SK-N-SH (cell line): ENCODE data around the gene CYREN. TPM values are rescaled to one million over a fixed set of nuclear protein-coding genes. Genes with fewer than 3 reads are reported as not detected.

Experiments
- CTCF ChIA-PET: fragments of 300-600, 350-600 bp; formaldehyde crosslinking; extraction: SDS; loops from one replicate; lab custom pipeline; 2021; lab: Yijun Ruan, JAX
- POLR2A ChIA-PET: fragments of 350-600 bp; sonication (Branson Sonifier 250); formaldehyde crosslinking; extraction: SDS; loops from one replicate; lab custom pipeline; 2020; ENCODE audit warnings: antibody characterized with exemption, inconsistent platforms; lab: Yijun Ruan, JAX
- DNase-seq: peaks from one replicate; pipeline ENCODE4 v3.0.0; 2012
- H2AFZ ChIP-seq: fragments of 200-600 bp; sonication (generic); 2 replicates; pipeline ENCODE4 v1.8.1; 2016; ENCODE audit warnings: antibody characterized with exemption, mild to moderate bottlenecking, low read depth
- H3F3A ChIP-seq: fragments of 200-600 bp; sonication (generic); replicated peaks from 2 replicates; pipeline ENCODE3; 2016; ENCODE audit warnings: antibody characterized with exemption, mild to moderate bottlenecking; ENCODE audit not compliant: insufficient read depth
- H3K27ac ChIP-seq, 2 experiments: fragments of 200-500 bp in 1 of 2; fragments of 200-600 bp in 1 of 2; sonication (Bioruptor generic) in 1 of 2; sonication (generic), shearing (Covaris generic) in 1 of 2; 2 replicates each; pipeline versions ENCODE4 v1.5.1 to v1.6.1; 2014 to 2016; ENCODE audit warnings: low read depth in 2 of 2, inconsistent platforms in 1 of 2, low read length in 1 of 2, mild to moderate bottlenecking in 1 of 2, mixed read lengths in 1 of 2
- H3K27me3 ChIP-seq: fragments of 200-600 bp; sonication (generic), shearing (Covaris generic); 2 replicates; pipeline ENCODE4 v1.6.1; 2016; ENCODE audit warnings: mixed run types; ENCODE audit not compliant: insufficient read depth
- H3K36me3 ChIP-seq, 2 experiments: fragments of 200-500 bp in 1 of 2; fragments of 200-600 bp in 1 of 2; sonication (Bioruptor generic) in 1 of 2; sonication (generic) in 1 of 2; replicated peaks in 1 of 2; 2 replicates each; pipeline versions ENCODE3 to v1.5.1; 2014 to 2016; ENCODE audit warnings: low read length in 1 of 2, mild to moderate bottlenecking in 1 of 2; ENCODE audit not compliant: insufficient read depth in 2 of 2, control insufficient read depth in 1 of 2
- H3K4me1 ChIP-seq, 2 experiments: fragments of 200-500 bp in 1 of 2; fragments of 200-600 bp in 1 of 2; sonication (Bioruptor generic) in 1 of 2; sonication (generic), shearing (Covaris generic) in 1 of 2; 2 replicates each; pipeline versions ENCODE4 v1.5.1 to v1.6.1; 2014 to 2016; ENCODE audit warnings: low read depth in 1 of 2, low read length in 1 of 2, mixed run types in 1 of 2; ENCODE audit not compliant: insufficient read depth in 2 of 2, control insufficient read depth in 1 of 2
- H3K4me2 ChIP-seq: fragments of 200-600 bp; sonication (generic), shearing (Covaris generic); 2 replicates; pipeline ENCODE4 v1.6.1; 2017; ENCODE audit warnings: mixed run types
- H3K4me3 ChIP-seq, 2 experiments: fragments of 200-500 bp in 1 of 2; fragments of 200-600 bp in 1 of 2; sonication (Bioruptor generic) in 1 of 2; sonication (generic), shearing (Covaris generic) in 1 of 2; 2 replicates each; pipeline versions ENCODE4 v1.5.1 to v1.8.1; 2014 to 2016; ENCODE audit warnings: low read depth in 2 of 2, inconsistent platforms in 1 of 2, low read length in 1 of 2, mild to moderate bottlenecking in 1 of 2, mixed read lengths in 1 of 2, moderate library complexity in 1 of 2
- H3K79me2 ChIP-seq: fragments of 200-600 bp; sonication (generic); 2 replicates; pipeline ENCODE4 v1.8.1; 2017; ENCODE audit warnings: mild to moderate bottlenecking; ENCODE audit not compliant: insufficient read depth
- H3K9ac ChIP-seq: fragments of 200-600 bp; sonication (generic); 2 replicates; pipeline ENCODE4 v1.6.1; 2017; ENCODE audit warnings: mixed run types
- H3K9me2 ChIP-seq: fragments of 200-600 bp; sonication (generic); 2 replicates; pipeline ENCODE4 v1.6.1; 2017; ENCODE audit warnings: mixed run types
- H3K9me3 ChIP-seq: fragments of 200-600 bp; sonication (generic); 2 replicates; pipeline ENCODE4 v1.6.1; 2017; ENCODE audit warnings: mixed run types, mild to moderate bottlenecking, moderate library complexity
- H4K20me1 ChIP-seq: fragments of 200-600 bp; sonication (generic); 2 replicates; pipeline ENCODE4 v1.6.1; 2017; ENCODE audit warnings: mild to moderate bottlenecking, mixed run types; ENCODE audit not compliant: insufficient read depth
- ELF1 ChIP-seq: IDR thresholded peaks from 2 replicates; pipeline ENCODE4 v1.4.0; 2012
- EZH2phosphoT487 ChIP-seq: fragments of 200-600 bp; sonication (generic); IDR thresholded peaks from 2 replicates; pipeline ENCODE4 v1.6.1; 2017; ENCODE audit warnings: low read depth, mixed run types, mild to moderate bottlenecking, antibody characterized with exemption, moderate library complexity, borderline replicate concordance
- FOSL2 ChIP-seq: IDR thresholded peaks from 2 replicates; pipeline ENCODE4 v1.4.0; 2012; ENCODE audit warnings: low read depth, mild to moderate bottlenecking, moderate library complexity, borderline replicate concordance
- FOXM1 ChIP-seq: IDR thresholded peaks from 2 replicates; pipeline ENCODE4 v1.4.0; 2012; ENCODE audit warnings: low read depth, mild to moderate bottlenecking
- POLR2AphosphoS5 ChIP-seq: IDR thresholded peaks from 2 replicates; pipeline ENCODE4 v1.6.1; 2012; ENCODE audit warnings: low read depth, low read length
- SIN3A ChIP-seq: IDR thresholded peaks from 2 replicates; pipeline ENCODE4 v1.6.1; 2012; ENCODE audit warnings: low read depth, mild to moderate bottlenecking, low read length, moderate library complexity, borderline replicate concordance
- USF1 ChIP-seq: IDR thresholded peaks from 2 replicates; pipeline ENCODE4 v1.4.0; 2012; ENCODE audit warnings: low read depth, borderline replicate concordance
- WGBS: methylation state at CpG from one replicate; pipeline ENCODE4 v1.1.6; 2017; ENCODE audit warnings: low lambda C conversion rate; 5-methylcytosine and 5-hydroxymethylcytosine counted together
- polyA plus RNA-seq, 3 experiments: library from polyadenylated mRNA; depleted of rRNA; stranded (reverse); fragments of >200 nt; gene quantifications; 2 replicates each; pipeline ENCODE4 v1.2.3, GENCODE V29; 2012
- TF ChIP-seq, protein P1 (sequence below): fragments of 150-350 bp; IDR thresholded peaks from 2 replicates; pipeline ENCODE4 v1.6.1; 2017; ENCODE audit warnings: antibody characterized with exemption, low read length, low read depth, borderline replicate concordance
- TF ChIP-seq, protein P2 (sequence below): IDR thresholded peaks from 2 replicates; pipeline ENCODE4; 2012
- TF ChIP-seq, protein P3 (sequence below): IDR thresholded peaks from 2 replicates; pipeline ENCODE4 v1.4.0; 2012; ENCODE audit warnings: low read depth, borderline replicate concordance

The CYREN gene
- polyA plus RNA-seq, 1 of the 3 experiments (the other 2 are of a cell fraction), result 53.4 TPM

GRCh38 chr7:135160098-135160857 is 10.2 kb downstream of the CYREN start:
- peaks cover 13% of the 10 kb centered on the region in 2 experiments for H3K36me3 ChIP-seq
- peaks cover 4 to 11% of the 10 kb centered on the region in 2 experiments; a peak in 3 of 4 replicates for H3K4me1 ChIP-seq
- no peaks in the 10 kb centered on the region for H3K27me3 ChIP-seq
- WGBS, result 94% methylated on average over 5 of the region's 5 CpGs
- no peaks in the 10 kb centered on the region; the same call in 1 of the 2 replicates for H3K9me3 ChIP-seq
- no peak for DNase-seq
- TF ChIP-seq, protein P1, sequence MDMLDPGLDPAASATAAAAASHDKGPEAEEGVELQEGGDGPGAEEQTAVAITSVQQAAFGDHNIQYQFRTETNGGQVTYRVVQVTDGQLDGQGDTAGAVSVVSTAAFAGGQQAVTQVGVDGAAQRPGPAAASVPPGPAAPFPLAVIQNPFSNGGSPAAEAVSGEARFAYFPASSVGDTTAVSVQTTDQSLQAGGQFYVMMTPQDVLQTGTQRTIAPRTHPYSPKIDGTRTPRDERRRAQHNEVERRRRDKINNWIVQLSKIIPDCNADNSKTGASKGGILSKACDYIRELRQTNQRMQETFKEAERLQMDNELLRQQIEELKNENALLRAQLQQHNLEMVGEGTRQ, result no peak
- TF ChIP-seq FOSL2 (no peak), ELF1 (no peak), SIN3A (no peak), FOXM1 (no peak), USF1 (no peak), EZH2phosphoT487 (no peak), POLR2AphosphoS5 (no peak)
- TF ChIP-seq, protein P2, sequence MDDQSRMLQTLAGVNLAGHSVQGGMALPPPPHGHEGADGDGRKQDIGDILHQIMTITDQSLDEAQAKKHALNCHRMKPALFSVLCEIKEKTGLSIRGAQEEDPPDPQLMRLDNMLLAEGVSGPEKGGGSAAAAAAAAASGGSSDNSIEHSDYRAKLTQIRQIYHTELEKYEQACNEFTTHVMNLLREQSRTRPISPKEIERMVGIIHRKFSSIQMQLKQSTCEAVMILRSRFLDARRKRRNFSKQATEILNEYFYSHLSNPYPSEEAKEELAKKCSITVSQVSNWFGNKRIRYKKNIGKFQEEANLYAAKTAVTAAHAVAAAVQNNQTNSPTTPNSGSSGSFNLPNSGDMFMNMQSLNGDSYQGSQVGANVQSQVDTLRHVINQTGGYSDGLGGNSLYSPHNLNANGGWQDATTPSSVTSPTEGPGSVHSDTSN, result no peak
- TF ChIP-seq, protein P3, sequence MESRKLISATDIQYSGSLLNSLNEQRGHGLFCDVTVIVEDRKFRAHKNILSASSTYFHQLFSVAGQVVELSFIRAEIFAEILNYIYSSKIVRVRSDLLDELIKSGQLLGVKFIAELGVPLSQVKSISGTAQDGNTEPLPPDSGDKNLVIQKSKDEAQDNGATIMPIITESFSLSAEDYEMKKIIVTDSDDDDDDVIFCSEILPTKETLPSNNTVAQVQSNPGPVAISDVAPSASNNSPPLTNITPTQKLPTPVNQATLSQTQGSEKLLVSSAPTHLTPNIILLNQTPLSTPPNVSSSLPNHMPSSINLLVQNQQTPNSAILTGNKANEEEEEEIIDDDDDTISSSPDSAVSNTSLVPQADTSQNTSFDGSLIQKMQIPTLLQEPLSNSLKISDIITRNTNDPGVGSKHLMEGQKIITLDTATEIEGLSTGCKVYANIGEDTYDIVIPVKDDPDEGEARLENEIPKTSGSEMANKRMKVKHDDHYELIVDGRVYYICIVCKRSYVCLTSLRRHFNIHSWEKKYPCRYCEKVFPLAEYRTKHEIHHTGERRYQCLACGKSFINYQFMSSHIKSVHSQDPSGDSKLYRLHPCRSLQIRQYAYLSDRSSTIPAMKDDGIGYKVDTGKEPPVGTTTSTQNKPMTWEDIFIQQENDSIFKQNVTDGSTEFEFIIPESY, result no peak
- TF ChIP-seq, all 33 proteins: peak for 0
- H3F3A ChIP-seq, result peaks cover 6% of the 10 kb centered on the region
- H3K27ac ChIP-seq, result peak overlapping the region; percentile 21 to 23; a peak in 2 of 4 replicates
- ChIA-PET POLR2A (interaction anchor here (0.9 kb wide), 1 partner anchor 174 kb away, joined by 3 read pairs; the partner anchor contains the start of gene AGBL3), CTCF (interaction anchor here (1.1 to 1.5 kb wide), 2 partner anchors 11 to 13 kb away, joined by 5 read pairs; partner anchors contain the start of genes CYREN and TMEM140)
- H3K4me2 ChIP-seq, result no peak overlapping the region
- H2AFZ ChIP-seq, result peak overlapping the region; percentile 8; the same call in 1 of the 2 replicates
- no peak overlapping the region for H3K9ac ChIP-seq
- no peaks in the 10 kb centered on the region for H4K20me1 ChIP-seq
- no peaks in the 10 kb centered on the region for H3K9me2 ChIP-seq
- H3K79me2 ChIP-seq, result no peaks in the 10 kb centered on the region
- no peak overlapping the region for H3K4me3 ChIP-seq
